HL-60/S4 treated with retinoic acid at 250 ng/mL for 4 days and 3 days (cell line): ENCODE data around the gene TSC2.

Experiments
- in situ Hi-C: fragments of 300-500 bp; cut with MboI; formaldehyde crosslinking; loops from 2 replicates; pipeline ENCODE4 v1.7.0; 2022; ENCODE audit warnings: low sequenced_read_pairs

TSC2 gene

GRCh38 chr16:2062801-2063200 is 15.0 kb downstream of the TSC2 start:
- in situ Hi-C loops, result no loop called here

- in situ Hi-C loops, result no loop called here
Measured at GRCh38 chr16:2063861-2064260, 16.1 kb downstream of the TSC2 start.

- in situ Hi-C loops, result no loop called here
Measured at GRCh38 chr16:2064368-2064945, 16.7 kb downstream of the TSC2 start.

- in situ Hi-C loops, result no loop called here
Measured at GRCh38 chr16:2066139-2066538, 18.4 kb downstream of the TSC2 start.

GRCh38 chr16:2070576-2071453 is 23.0 kb downstream of the TSC2 start:
- in situ Hi-C loops, result no loop called here

GRCh38 chr16:2071454-2072202 is 23.8 kb downstream of the TSC2 start:
- in situ Hi-C loops, result no loop called here

- in situ Hi-C loops, result no loop called here
Measured at GRCh38 chr16:2072926-2073325, 25.1 kb downstream of the TSC2 start.

GRCh38 chr16:2074071-2074470 is 26.3 kb downstream of the TSC2 start:
- in situ Hi-C loops, result no loop called here

GRCh38 chr16:2075631-2076030 is 27.8 kb downstream of the TSC2 start:
- in situ Hi-C loops, result no loop called here

GRCh38 chr16:2076072-2076865 is 28.5 kb downstream of the TSC2 start:
- in situ Hi-C loops, result no loop called here

GRCh38 chr16:2077016-2077415 is 29.2 kb downstream of the TSC2 start:
- in situ Hi-C loops, result no loop called here

- in situ Hi-C loops, result no loop called here
Measured at GRCh38 chr16:2077696-2078095, 29.9 kb downstream of the TSC2 start.

- in situ Hi-C loops, result no loop called here
Measured at GRCh38 chr16:2078096-2078495, 30.3 kb downstream of the TSC2 start.

GRCh38 chr16:2078691-2079090 is 30.9 kb downstream of the TSC2 start:
- in situ Hi-C loops, result no loop called here

GRCh38 chr16:2079311-2079800 is 31.6 kb downstream of the TSC2 start:
- in situ Hi-C loops, result no loop called here

- in situ Hi-C loops, result no loop called here
Measured at GRCh38 chr16:2079991-2080390, 32.2 kb downstream of the TSC2 start.

GRCh38 chr16:2081201-2082084 is 33.7 kb downstream of the TSC2 start:
- in situ Hi-C loops, result no loop called here

- in situ Hi-C loops, result no loop called here
Measured at GRCh38 chr16:2082171-2082982, 34.6 kb downstream of the TSC2 start.

- in situ Hi-C loops, result no loop called here
Measured at GRCh38 chr16:2082983-2083364, 35.2 kb downstream of the TSC2 start.
